HEK293 (cell line): Measurements from ENCODE around the gene CYB5D1.

Experiments
- CTCF ChIA-PET: fragments of 350-600 bp; formaldehyde crosslinking; extraction: SDS; loops from one replicate; lab custom pipeline; 2021; ENCODE audit warnings: antibody characterized with exemption; lab: Yijun Ruan, JAX
- POLR2A ChIA-PET: fragments of 300-600 bp; formaldehyde crosslinking; extraction: SDS; loops from one replicate; lab custom pipeline; 2020; ENCODE audit warnings: antibody characterized with exemption, inconsistent platforms; lab: Yijun Ruan, JAX
- H3K27ac ChIP-seq: fragments of 200-500 bp; sonication (Bioruptor generic); 2 replicates; pipeline ENCODE4 v1.5.1; 2014; ENCODE audit warnings: low read depth, low read length, control low read depth, inconsistent platforms; ENCODE audit errors: extremely low read depth
- H3K36me3 ChIP-seq, 2 experiments: fragments of 200-500 bp in 1 of 2; sonication (Bioruptor generic) in 1 of 2; 1 replicate in 1 of 2; 2 replicates in 1 of 2; pipeline ENCODE4 v1.5.1; 2014 to 2017; ENCODE audit warnings: inconsistent platforms in 2 of 2, low read length in 2 of 2; ENCODE audit not compliant: control insufficient read depth in 2 of 2, insufficient read depth in 1 of 2
- H3K4me1 ChIP-seq: fragments of 200-500 bp; sonication (Bioruptor generic); 2 replicates; pipeline ENCODE4 v1.5.1; 2014; ENCODE audit warnings: mild to moderate bottlenecking, low read length, inconsistent platforms; ENCODE audit not compliant: control insufficient read depth, insufficient read depth
- H3K4me3 ChIP-seq: 2 replicates; pipeline ENCODE4 v1.5.1; 2011; ENCODE audit warnings: low read depth, mild to moderate bottlenecking, control low read depth, low read length, moderate library complexity
- H3K9me3 ChIP-seq: fragments of 200-500 bp; sonication (Bioruptor generic); 2 replicates; pipeline ENCODE4 v1.5.1; 2014; ENCODE audit warnings: low read depth, low read length, inconsistent platforms; ENCODE audit not compliant: control insufficient read depth, insufficient read depth
- GLIS2 ChIP-seq: fragments of 450-650 bp; formaldehyde crosslinking; IDR thresholded peaks from 2 replicates; pipeline ENCODE4 v1.5.1; 2016; ENCODE audit warnings: missing biosample characterization, missing genetic modification characterization
- HIC1 ChIP-seq: fragments of 450-650 bp; formaldehyde crosslinking; IDR thresholded peaks from 2 replicates; pipeline ENCODE4 v1.5.1; 2016; ENCODE audit warnings: missing biosample characterization, missing genetic modification characterization
- MYNN ChIP-seq: fragments of 450-650 bp; formaldehyde crosslinking; IDR thresholded peaks from 2 replicates; pipeline ENCODE4 v1.5.1; 2016; ENCODE audit warnings: missing biosample characterization, missing genetic modification characterization, borderline replicate concordance
- PBX3 ChIP-seq: sonication (generic); formaldehyde crosslinking; IDR thresholded peaks from 2 replicates; pipeline ENCODE4 v1.8.1; 2022; ENCODE audit warnings: mild to moderate bottlenecking, moderate library complexity, missing genetic modification reagents
- PRDM6 ChIP-seq: fragments of 450-650 bp; formaldehyde crosslinking; IDR thresholded peaks from 2 replicates; pipeline ENCODE4 v1.5.1; 2017; ENCODE audit warnings: missing biosample characterization, missing genetic modification characterization
- REST ChIP-seq: fragments of 450-650 bp; formaldehyde crosslinking; IDR thresholded peaks from 2 replicates; pipeline ENCODE4 v1.5.1; 2016; ENCODE audit warnings: missing biosample characterization, missing genetic modification characterization
- SCRT2 ChIP-seq: fragments of 450-650 bp; formaldehyde crosslinking; IDR thresholded peaks from 2 replicates; pipeline ENCODE4 v1.5.1; 2016; ENCODE audit warnings: missing biosample characterization, missing genetic modification characterization
- TSHZ1 ChIP-seq: fragments of 450-650 bp; formaldehyde crosslinking; IDR thresholded peaks from 2 replicates; pipeline ENCODE4 v1.5.1; 2016; ENCODE audit warnings: missing biosample characterization, missing genetic modification characterization, borderline replicate concordance
- ZBTB48 ChIP-seq: fragments of 450-650 bp; formaldehyde crosslinking; IDR thresholded peaks from 2 replicates; pipeline ENCODE4 v1.5.1; 2016; ENCODE audit warnings: missing biosample characterization, missing genetic modification characterization
- ZFP41 ChIP-seq: fragments of 450-650 bp; formaldehyde crosslinking; IDR thresholded peaks from 2 replicates; pipeline ENCODE4 v1.5.1; 2016; ENCODE audit warnings: missing biosample characterization, missing genetic modification characterization, borderline replicate concordance
- ZNF335 ChIP-seq: fragments of 450-650 bp; formaldehyde crosslinking; conservative IDR thresholded peaks from 2 replicates; pipeline ENCODE4 v1.5.1; 2016; ENCODE audit warnings: missing biosample characterization, missing genetic modification characterization
- ZNF391 ChIP-seq: fragments of 450-650 bp; formaldehyde crosslinking; IDR thresholded peaks from 2 replicates; pipeline ENCODE4 v1.5.1; 2016; ENCODE audit warnings: low read depth, missing biosample characterization, missing genetic modification characterization, borderline replicate concordance
- ZNF48 ChIP-seq: fragments of 450-650 bp; formaldehyde crosslinking; IDR thresholded peaks from 2 replicates; pipeline ENCODE4 v1.5.1; 2016; ENCODE audit warnings: missing biosample characterization, missing genetic modification characterization
- ZNF600 ChIP-seq: fragments of 450-650 bp; formaldehyde crosslinking; IDR thresholded peaks from 2 replicates; pipeline ENCODE4 v1.5.1; 2016; ENCODE audit warnings: missing biosample characterization, missing genetic modification characterization
- ZNF621 ChIP-seq: fragments of 450-650 bp; formaldehyde crosslinking; IDR thresholded peaks from 2 replicates; pipeline ENCODE4 v1.5.1; 2017; ENCODE audit warnings: missing biosample characterization, missing genetic modification characterization
- ZNF664 ChIP-seq: fragments of 450-650 bp; formaldehyde crosslinking; IDR thresholded peaks from 2 replicates; pipeline ENCODE4 v1.5.1; 2016; ENCODE audit warnings: missing biosample characterization, missing genetic modification characterization
- ZNF692 ChIP-seq: fragments of 450-650 bp; formaldehyde crosslinking; IDR thresholded peaks from 2 replicates; pipeline ENCODE4 v1.5.1; 2016; ENCODE audit warnings: missing biosample characterization, missing genetic modification characterization
- ZNF747 ChIP-seq: fragments of 450-650 bp; formaldehyde crosslinking; IDR thresholded peaks from 2 replicates; pipeline ENCODE4 v1.5.1; 2016; ENCODE audit warnings: missing biosample characterization, missing genetic modification characterization
- ZNF843 ChIP-seq: fragments of 450-650 bp; formaldehyde crosslinking; IDR thresholded peaks from 2 replicates; pipeline ENCODE4 v1.5.1; 2016; ENCODE audit warnings: missing biosample characterization, missing genetic modification characterization

CYB5D1 gene

GRCh38 chr17:7843257-7843535 is 14.6 kb upstream of the CYB5D1 start:
- ChIA-PET CTCF (interaction anchor here (0.8 to 1.1 kb wide), 2 partner anchors 8 to 100 kb away, joined by 4 to 5 read pairs; no protein-coding TSS in a partner anchor), POLR2A (interaction anchor here (1.0 to 7.7 kb wide), 6 partner anchors 9 to 175 kb away, joined by 3 to 110 read pairs (median 4); partner anchors contain the start of genes CNTROB, CYB5D1, KDM6B and NAA38)
- Histone ChIP-seq H3K27ac (peak overlapping the region; percentile 96), H3K36me3 (peaks cover 9 to 31% of the 10 kb centered on the region in 2 experiments), H3K9me3 (no peaks in the 10 kb centered on the region), H3K4me3 (peak overlapping the region; percentile 70), H3K4me1 (peaks cover 20% of the 10 kb centered on the region)
- TF ChIP-seq ZNF48 = no peak
- TF ChIP-seq ZNF664 (tag by site-specific recombination) = no peak
- TF ChIP-seq HIC1 (tag by site-specific recombination) = peak; percentile 1; the same call in 1 of the 2 replicates
- 0 out of 2 replicates have a peak, but pooled peaks have one; percentile 29 for TF ChIP-seq SCRT2 (tag by site-specific recombination)

- peaks cover 17% of the 10 kb centered on the region for H3K4me1 ChIP-seq
- ChIA-PET CTCF (interaction anchor here (0.8 to 2.9 kb wide), 3 partner anchors 9 to 101 kb away, joined by 4 to 12 read pairs (median 5); partner anchors contain the start of gene NAA38), POLR2A (interaction anchor here (1.0 to 7.7 kb wide), 7 partner anchors 9 to 175 kb away, joined by 3 to 110 read pairs (median 5); partner anchors contain the start of genes CNTROB, CYB5D1, KDM6B and NAA38)
- peak overlapping the region; percentile 70 for H3K4me3 ChIP-seq
- H3K36me3 ChIP-seq = peaks cover 9 to 33% of the 10 kb centered on the region in 2 experiments
- peak overlapping the region; percentile 96 for H3K27ac ChIP-seq
- H3K9me3 ChIP-seq = no peaks in the 10 kb centered on the region
- TF ChIP-seq ZNF747 (no peak), ZNF692 (tag by site-specific recombination) (peak; percentile 50; the same call in 1 of the 2 replicates), ZBTB48 (no peak), PRDM6 (tag by site-specific recombination) (no peak), MYNN (tag by site-specific recombination) (no peak), REST (no peak), ZNF843 (tag by site-specific recombination) (no peak), ZNF621 (tag by site-specific recombination) (no peak), GLIS2 (tag by site-specific recombination) (peak; percentile 62), ZFP41 (no peak), PBX3 (no peak), ZNF600 (peak; percentile 37; the same call in 1 of the 2 replicates), TSHZ1 (tag by site-specific recombination) (no peak), ZNF335 (peak; percentile 77; the same call in 1 of the 2 replicates), ZNF391 (tag by site-specific recombination) (0 out of 2 replicates have a peak, but pooled peaks have one; percentile 15)
Observed at GRCh38 chr17:7843536-7844291, 14.1 kb upstream of the CYB5D1 start.
